Measurements from ENCODE around the gene SPDYE4.
"Not testable (repeated sequence)": the region's sequence is repeated elsewhere in the genome, so short reads cannot be mapped to it uniquely, and the experiment has no call there.

Gene SPDYE4

GRCh38 chr17:8758137-8758596 is at the start of gene SPDYE4:
Gene SPDYE4 (minus strand): TSS chr17:8758546. CDS start chr17:8758382, 164 bp downstream.
- DNase-seq: no peak

GRCh38 chr17:8806926-8807550 is 48.7 kb upstream of the SPDYE4 start:
- peak in 9 of 56 donors; percentile 2 to 30 (median 9) for DNase-seq

GRCh38 chr17:8806253-8806925 is 48.0 kb upstream of the SPDYE4 start:
- peak in 2 of 56 donors; percentile 30 to 32 for DNase-seq

DNA sequence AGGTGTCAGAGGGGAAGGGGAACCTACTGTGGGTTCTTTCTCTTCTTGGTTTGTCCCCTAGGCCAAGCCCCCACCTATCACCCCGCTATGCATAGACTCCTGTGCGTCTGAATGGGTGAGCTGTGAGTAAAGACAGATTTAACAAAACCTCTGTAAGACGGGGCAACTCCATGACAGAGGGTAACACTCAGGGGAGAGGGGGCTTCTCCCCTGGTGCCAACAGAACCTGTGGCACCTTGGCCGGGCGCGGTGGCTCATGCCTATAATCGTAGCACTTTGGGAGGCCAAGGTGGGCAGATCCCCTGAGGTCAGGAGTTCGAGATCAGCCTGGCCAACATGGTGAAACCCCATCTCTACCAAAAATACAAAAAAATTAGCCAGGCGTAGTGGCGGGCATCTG is 47.0 kb upstream of the SPDYE4 start:
- not testable (repeated sequence) for DNase-seq

GRCh38 chr17:8803531-8804420 is 45.4 kb upstream of the SPDYE4 start:
- DNase-seq: no peak

DNA sequence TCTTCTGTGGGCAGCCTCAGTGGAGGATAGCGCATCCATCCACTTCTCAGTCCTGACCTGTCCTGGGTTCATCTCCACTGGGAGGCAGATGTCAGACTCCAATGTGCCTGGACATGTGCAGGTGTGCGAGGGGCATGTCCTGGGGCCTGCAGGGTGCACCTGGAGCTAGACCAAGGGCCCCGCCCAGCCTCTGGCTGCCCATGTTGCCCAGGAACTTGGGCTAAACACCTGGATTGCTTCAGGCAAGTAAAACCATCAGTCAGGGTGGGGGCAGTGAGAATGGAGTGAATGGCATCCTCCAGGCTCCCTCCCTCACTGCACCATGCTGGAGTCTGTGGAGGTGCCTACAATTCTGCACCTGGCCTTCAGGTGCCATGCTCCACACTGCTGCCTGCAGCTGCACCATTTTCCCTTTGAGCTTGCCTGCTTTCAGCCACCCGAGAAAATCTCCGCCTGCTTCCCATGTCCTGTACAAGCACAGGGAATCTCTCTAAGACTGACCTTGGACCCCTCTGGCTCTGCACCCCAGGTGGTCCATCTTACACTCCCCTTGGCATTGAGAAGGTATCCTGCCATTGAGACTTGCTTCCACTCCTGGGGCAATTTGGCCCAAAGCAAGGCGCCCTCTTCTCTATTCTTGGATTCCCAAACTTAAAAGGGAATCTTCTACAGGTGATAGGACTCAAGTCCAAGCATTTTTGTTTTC is 42.9 kb upstream of the SPDYE4 start:
- no peak for DNase-seq

DNA sequence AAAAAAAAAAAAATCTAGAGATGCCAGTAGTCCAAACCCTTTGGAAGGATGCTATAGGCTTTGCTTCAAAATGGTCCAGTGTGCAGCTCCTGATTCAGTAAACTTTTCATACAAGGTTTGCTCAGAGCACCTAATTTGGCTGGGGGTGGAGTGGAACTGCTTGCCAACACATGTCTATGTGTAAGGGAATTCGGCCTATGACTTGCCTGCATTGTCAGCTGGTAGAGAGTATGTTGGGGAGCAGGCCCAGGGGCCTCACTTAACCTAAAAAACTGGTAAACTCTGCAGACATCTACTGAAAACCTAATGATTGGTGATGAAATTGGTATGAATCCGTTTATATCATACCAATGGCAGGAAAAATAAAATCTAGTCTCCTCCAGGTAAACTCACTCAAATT is 42.3 kb upstream of the SPDYE4 start:
- no peak for DNase-seq

GRCh38 chr17:8799570-8800212 is 41.3 kb upstream of the SPDYE4 start:
- DNase-seq: no peak

GRCh38 chr17:8798846-8799569 is 40.7 kb upstream of the SPDYE4 start, which contains the start of gene MFSD6L:
Gene MFSD6L (minus strand): TSS chr17:8799365. CDS start chr17:8799120, 245 bp downstream.
- DNase-seq: no peak

GRCh38 chr17:8798176-8798845 is 40.0 kb upstream of the SPDYE4 start:
- DNase-seq: no peak

GRCh38 chr17:8797621-8798175 is 39.4 kb upstream of the SPDYE4 start:
- no peak for DNase-seq

DNA sequence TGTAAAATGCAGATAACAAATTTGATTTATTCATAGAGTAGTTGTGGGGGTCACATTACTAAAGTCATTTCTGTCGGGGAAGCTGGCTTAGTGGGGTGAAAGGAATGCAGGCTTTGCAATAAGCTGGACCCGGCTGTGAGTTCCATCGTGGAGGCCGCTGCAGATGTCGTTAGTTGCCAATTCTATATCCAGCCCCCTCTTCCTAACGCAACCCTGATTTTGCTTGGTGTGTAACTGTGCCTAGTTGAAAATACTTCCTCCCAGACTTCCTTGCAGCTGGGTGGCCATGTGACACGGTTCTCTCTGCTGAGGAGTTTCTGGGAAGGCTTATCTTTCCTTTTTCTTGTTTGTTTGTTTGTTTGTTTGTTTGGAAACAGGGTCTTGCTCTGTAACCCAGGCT is 36.3 kb upstream of the SPDYE4 start:
- no peak for DNase-seq

DNA sequence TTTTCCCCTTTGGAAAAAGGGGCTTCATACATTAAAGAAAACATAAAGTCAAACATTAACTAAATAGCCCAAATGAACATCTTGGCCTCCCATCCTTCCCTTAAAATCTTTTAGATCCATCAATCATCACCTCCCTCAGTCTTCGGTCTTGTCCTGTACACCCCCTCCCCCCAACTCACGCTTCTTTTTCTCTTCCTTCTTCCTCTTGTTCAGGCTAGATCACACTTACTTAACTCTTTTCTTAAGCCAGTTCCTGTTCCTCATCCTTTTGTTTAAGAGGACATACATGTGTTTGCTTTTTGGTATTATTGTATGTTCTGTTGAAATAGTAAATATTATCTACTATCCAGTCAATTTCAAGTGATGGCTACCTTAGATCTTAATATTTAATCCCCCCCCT is 35.3 kb upstream of the SPDYE4 start:
- no peak for DNase-seq

DNA sequence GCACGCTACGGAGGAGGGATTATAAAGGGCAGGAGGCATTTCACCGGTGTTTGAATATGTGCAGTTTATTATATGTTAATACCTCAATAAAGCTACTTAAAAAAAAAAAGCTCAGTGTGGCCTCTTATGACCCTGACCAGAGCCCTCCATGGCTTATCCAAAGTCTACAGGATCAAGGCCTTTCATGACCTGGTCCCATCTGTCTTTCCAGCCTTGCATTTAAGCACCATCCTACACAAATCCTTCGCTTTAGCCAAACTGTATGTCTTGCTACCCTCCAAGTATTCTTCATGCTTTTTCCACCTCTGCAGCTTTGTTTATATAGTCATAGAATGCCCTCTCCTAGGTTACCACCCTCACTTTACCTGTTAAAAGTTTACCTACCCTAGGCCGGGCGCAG is 34.3 kb upstream of the SPDYE4 start:
- no peak for DNase-seq

GRCh38 chr17:8791910-8792270 is 33.5 kb upstream of the SPDYE4 start:
- no peak for DNase-seq

DNA sequence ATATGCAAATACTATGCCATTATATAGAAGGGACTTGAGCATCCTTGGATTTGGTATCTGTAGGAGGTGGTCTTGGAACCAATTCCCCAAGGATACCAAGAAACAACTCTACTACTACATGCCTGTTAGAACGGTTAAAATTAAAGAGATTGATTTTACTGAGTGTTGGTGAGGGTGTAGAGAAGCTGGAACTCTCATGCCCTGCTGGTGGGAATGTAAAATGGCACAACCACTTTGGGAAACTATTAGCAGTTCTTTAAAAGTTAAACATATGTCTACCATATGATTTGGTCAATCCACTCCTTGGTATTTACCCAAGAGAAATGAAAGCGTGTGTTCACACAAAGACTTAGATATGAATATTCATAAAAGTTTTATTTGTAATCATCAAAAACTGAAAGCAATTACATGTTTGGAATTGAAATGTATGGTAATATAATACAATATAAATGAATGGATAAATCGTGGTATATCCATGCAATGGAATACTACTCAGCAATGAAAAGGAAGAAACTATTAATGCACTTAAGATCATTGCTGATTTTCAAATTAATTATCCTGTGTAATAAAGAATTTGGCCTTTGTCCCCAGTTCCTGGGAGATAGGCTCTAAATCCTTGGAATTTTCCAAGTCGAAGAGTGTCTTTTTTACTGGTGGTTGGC is 33.0 kb upstream of the SPDYE4 start:
- DNase-seq: no peak

DNA sequence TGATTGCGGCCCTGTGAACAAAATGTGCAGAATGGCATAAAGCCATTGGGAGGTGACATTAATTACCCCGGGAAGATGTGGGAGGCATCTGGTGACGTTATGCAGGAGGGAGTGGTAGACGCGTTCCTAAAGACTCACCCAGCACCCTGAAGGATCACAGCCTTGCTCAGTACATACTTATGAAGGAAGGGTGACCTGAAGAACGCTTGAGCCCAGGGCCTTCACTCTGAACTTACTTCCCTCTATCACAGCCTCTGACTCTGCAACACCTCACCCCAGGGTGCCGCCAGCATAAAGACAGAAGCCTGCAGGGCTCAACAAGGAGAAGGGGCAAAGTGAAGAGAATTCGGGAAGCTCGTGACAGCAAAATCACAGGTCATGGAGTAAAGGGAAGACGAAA is 31.4 kb upstream of the SPDYE4 start:
- no peak for DNase-seq

GRCh38 chr17:8788998-8789397 is 30.7 kb upstream of the SPDYE4 start:
- no peak for DNase-seq

All from amygdala (tissue), 56 donors.